Amniotic epithelial cell (primary cell): Measurements from ENCODE around the gene NRDC.
"Not testable (repeated sequence)": the region's sequence is repeated elsewhere in the genome, so short reads cannot be mapped to it uniquely, and the experiment has no call there.

ENCODE experiments used
- DNase-seq: peaks from one replicate; pipeline ENCODE4 v3.0.0-alpha.2; 2010; ENCODE audit warnings: low read depth

NRDC gene

GRCh38 chr1:51877434-51878307 is 856 bp downstream of the NRDC start:
- DNase-seq = peak; percentile 37

GRCh38 chr1:51875836-51876235 is 2.7 kb downstream of the NRDC start:
- no peak for DNase-seq

- DNase-seq = no peak
These were observed 3.2 kb downstream of the NRDC start for GRCh38 chr1:51875291-51875772.

GRCh38 chr1:51873270-51873669 is 5.3 kb downstream of the NRDC start:
- DNase-seq = not testable (repeated sequence)

- no peak for DNase-seq
These were observed 7.1 kb downstream of the NRDC start for GRCh38 chr1:51871351-51871975.

- DNase-seq = no peak
These were observed 7.8 kb downstream of the NRDC start for GRCh38 chr1:51870603-51871350.

- no peak for DNase-seq
These were observed 10.9 kb downstream of the NRDC start for GRCh38 chr1:51867479-51868232.

- DNase-seq = no peak
These were observed 15.1 kb downstream of the NRDC start for GRCh38 chr1:51863384-51863783.

- DNase-seq = peak; percentile 20
These were observed 16.9 kb downstream of the NRDC start for GRCh38 chr1:51861669-51862068.

- DNase-seq = no peak
These were observed 18.8 kb downstream of the NRDC start for GRCh38 chr1:51859735-51860134.

GRCh38 chr1:51859333-51859732 is 19.2 kb downstream of the NRDC start:
- DNase-seq = no peak

- DNase-seq = no peak
These were observed 19.6 kb downstream of the NRDC start for GRCh38 chr1:51858892-51859291.

GRCh38 chr1:51856745-51857144 is 21.8 kb downstream of the NRDC start:
- no peak for DNase-seq

- DNase-seq = no peak
These were observed 22.9 kb downstream of the NRDC start for GRCh38 chr1:51855624-51856023.

GRCh38 chr1:51853360-51853759 is 25.2 kb downstream of the NRDC start:
- DNase-seq = no peak

- no peak for DNase-seq
These were observed 26.6 kb downstream of the NRDC start for GRCh38 chr1:51851882-51852396.

GRCh38 chr1:51850420-51851223 is 27.9 kb downstream of the NRDC start:
- DNase-seq = peak; percentile 13

- no peak for DNase-seq
These were observed 31.1 kb downstream of the NRDC start for GRCh38 chr1:51847294-51847920.

- DNase-seq = no peak
These were observed 34.6 kb downstream of the NRDC start for GRCh38 chr1:51843948-51844347.

- DNase-seq = no peak
These were observed 36.3 kb downstream of the NRDC start for GRCh38 chr1:51842261-51842660.
